Measurements from ENCODE around the gene EPS15.
"Not testable (repeated sequence)": the region's sequence is repeated elsewhere in the genome, so short reads cannot be mapped to it uniquely, and the experiment has no call there.

EPS15 gene

GRCh38 chr1:51392241-51392640 lies 126.8 kb downstream of the EPS15 start:
- H3K27ac ChIP-seq = no peak overlapping the region
- no peak overlapping the region for H3K9ac ChIP-seq
- H3K4me3 ChIP-seq = no peak overlapping the region
- H3K36me3 ChIP-seq = peaks cover 43% of the 10 kb centered on the region
- no peak for TF ChIP-seq Cebpa-rat (IDR thresholded peaks at IDR 0.05)
- no peaks in the 10 kb centered on the region for H4K20me1 ChIP-seq
- no peaks in the 10 kb centered on the region for H3K4me1 ChIP-seq
- no peaks in the 10 kb centered on the region for H3K9me3 ChIP-seq
- H3K27me3 ChIP-seq = no peaks in the 10 kb centered on the region
- H3K4me2 ChIP-seq = no peak overlapping the region

GRCh38 chr1:51390641-51391040 lies 128.4 kb downstream of the EPS15 start:
- H4K20me1 ChIP-seq, H3K4me1 ChIP-seq, H3K4me2 ChIP-seq, H3K27ac ChIP-seq, H3K9me3 ChIP-seq, H3K4me3 ChIP-seq, H3K27me3 ChIP-seq, H3K9ac ChIP-seq: not testable (repeated sequence)
- H3K36me3 ChIP-seq = peaks cover 39% of the 10 kb centered on the region

GRCh38 chr1:51387288-51387687 lies 131.8 kb downstream of the EPS15 start:
- H3K27ac ChIP-seq, H3K4me1 ChIP-seq, H3K9ac ChIP-seq, H3K4me3 ChIP-seq, H4K20me1 ChIP-seq, H3K27me3 ChIP-seq, H3K4me2 ChIP-seq: not testable (repeated sequence)
- peaks cover 52% of the 10 kb centered on the region for H3K36me3 ChIP-seq
- H3K9me3 ChIP-seq = peaks cover 35% of the 10 kb centered on the region

- H3K9ac ChIP-seq = not testable (repeated sequence)
Observed at GRCh38 chr1:51386259-51386658, 132.8 kb downstream of the EPS15 start.

GRCh38 chr1:51385776-51386175 lies 133.3 kb downstream of the EPS15 start:
- Histone ChIP-seq H3K9me3 (peaks cover 35% of the 10 kb centered on the region), H4K20me1 (no peaks in the 10 kb centered on the region), H3K36me3 (peaks cover 43% of the 10 kb centered on the region), H3K4me1 (no peaks in the 10 kb centered on the region), H3K9ac (no peak overlapping the region), H3K27ac (no peak overlapping the region), H3K27me3 (no peaks in the 10 kb centered on the region), H3K4me3 (no peak overlapping the region), H3K4me2 (no peak overlapping the region)
- no peak for TF ChIP-seq Cebpa-rat (IDR thresholded peaks at IDR 0.05)

More at GRCh38 chr1:51386259-51386658, 132.8 kb downstream of the EPS15 start:
- not testable (repeated sequence) for H3K4me3 ChIP-seq, H3K4me2 ChIP-seq, H4K20me1 ChIP-seq, H3K4me1 ChIP-seq, H3K27ac ChIP-seq, H3K27me3 ChIP-seq
- H3K36me3 ChIP-seq = peaks cover 43% of the 10 kb centered on the region
- H3K9me3 ChIP-seq = peaks cover 35% of the 10 kb centered on the region

GRCh38 chr1:51381964-51382363 lies 137.1 kb downstream of the EPS15 start:
- TF ChIP-seq Cebpa-rat (IDR thresholded peaks at IDR 0.05) = no peak
- H3K9ac ChIP-seq = no peak overlapping the region
- H3K27ac ChIP-seq = no peak overlapping the region
- H3K4me2 ChIP-seq = no peak overlapping the region
- peaks cover 74% of the 10 kb centered on the region for H3K36me3 ChIP-seq
- H3K27me3 ChIP-seq = no peaks in the 10 kb centered on the region
- H3K4me3 ChIP-seq = no peak overlapping the region
- no peaks in the 10 kb centered on the region for H3K4me1 ChIP-seq
- peaks cover 63% of the 10 kb centered on the region for H3K9me3 ChIP-seq
- no peaks in the 10 kb centered on the region for H4K20me1 ChIP-seq

GRCh38 chr1:51380936-51381335 lies 138.1 kb downstream of the EPS15 start:
- Histone ChIP-seq H3K4me3 (no peak overlapping the region), H3K4me2 (no peak overlapping the region), H3K27ac (no peak overlapping the region), H3K27me3 (no peaks in the 10 kb centered on the region), H3K9ac (no peak overlapping the region), H4K20me1 (no peaks in the 10 kb centered on the region), H3K9me3 (peaks cover 67% of the 10 kb centered on the region), H3K4me1 (no peaks in the 10 kb centered on the region), H3K36me3 (peaks cover 78% of the 10 kb centered on the region)
- no peak for TF ChIP-seq Cebpa-rat (IDR thresholded peaks at IDR 0.05)

- Histone ChIP-seq H3K36me3 (peaks cover 71% of the 10 kb centered on the region), H3K4me1 (no peaks in the 10 kb centered on the region), H3K27ac (no peak overlapping the region), H3K9me3 (peaks cover 48% of the 10 kb centered on the region), H3K9ac (no peak overlapping the region), H4K20me1 (no peaks in the 10 kb centered on the region), H3K27me3 (no peaks in the 10 kb centered on the region), H3K4me2 (no peak overlapping the region), H3K4me3 (no peak overlapping the region)
- no peak for TF ChIP-seq Cebpa-rat (IDR thresholded peaks at IDR 0.05)
Observed at GRCh38 chr1:51378871-51379270, 140.2 kb downstream of the EPS15 start.

GRCh38 chr1:51373898-51374297 lies 145.2 kb downstream of the EPS15 start:
- H3K4me1 ChIP-seq = no peaks in the 10 kb centered on the region
- no peak overlapping the region for H3K4me2 ChIP-seq
- H3K27ac ChIP-seq = no peak overlapping the region
- TF ChIP-seq Cebpa-rat (IDR thresholded peaks at IDR 0.05) = no peak
- H3K9me3 ChIP-seq = peaks cover 27% of the 10 kb centered on the region
- H3K4me3 ChIP-seq = no peak overlapping the region
- peaks cover 71% of the 10 kb centered on the region for H3K36me3 ChIP-seq
- no peaks in the 10 kb centered on the region for H4K20me1 ChIP-seq
- H3K27me3 ChIP-seq = no peaks in the 10 kb centered on the region
- no peak overlapping the region for H3K9ac ChIP-seq

GRCh38 chr1:51372561-51372960 lies 146.5 kb downstream of the EPS15 start:
- Histone ChIP-seq H3K9ac (no peak overlapping the region), H3K4me2 (no peak overlapping the region), H3K4me1 (no peaks in the 10 kb centered on the region), H3K4me3 (no peak overlapping the region), H3K27ac (no peak overlapping the region), H4K20me1 (no peaks in the 10 kb centered on the region), H3K27me3 (no peaks in the 10 kb centered on the region), H3K9me3 (peaks cover 17% of the 10 kb centered on the region), H3K36me3 (peaks cover 57% of the 10 kb centered on the region)
- no peak for TF ChIP-seq Cebpa-rat (IDR thresholded peaks at IDR 0.05)

GRCh38 chr1:51369171-51369570 lies 149.9 kb downstream of the EPS15 start:
- Histone ChIP-seq H3K27ac (no peak overlapping the region), H4K20me1 (no peaks in the 10 kb centered on the region), H3K4me2 (no peak overlapping the region), H3K9me3 (no peaks in the 10 kb centered on the region), H3K9ac (no peak overlapping the region), H3K4me3 (no peak overlapping the region), H3K27me3 (no peaks in the 10 kb centered on the region), H3K36me3 (peaks cover 52% of the 10 kb centered on the region), H3K4me1 (no peaks in the 10 kb centered on the region)
- TF ChIP-seq Cebpa-rat (IDR thresholded peaks at IDR 0.05) = no peak
